ENCODE results near the gene INSR.

INSR gene

DNA sequence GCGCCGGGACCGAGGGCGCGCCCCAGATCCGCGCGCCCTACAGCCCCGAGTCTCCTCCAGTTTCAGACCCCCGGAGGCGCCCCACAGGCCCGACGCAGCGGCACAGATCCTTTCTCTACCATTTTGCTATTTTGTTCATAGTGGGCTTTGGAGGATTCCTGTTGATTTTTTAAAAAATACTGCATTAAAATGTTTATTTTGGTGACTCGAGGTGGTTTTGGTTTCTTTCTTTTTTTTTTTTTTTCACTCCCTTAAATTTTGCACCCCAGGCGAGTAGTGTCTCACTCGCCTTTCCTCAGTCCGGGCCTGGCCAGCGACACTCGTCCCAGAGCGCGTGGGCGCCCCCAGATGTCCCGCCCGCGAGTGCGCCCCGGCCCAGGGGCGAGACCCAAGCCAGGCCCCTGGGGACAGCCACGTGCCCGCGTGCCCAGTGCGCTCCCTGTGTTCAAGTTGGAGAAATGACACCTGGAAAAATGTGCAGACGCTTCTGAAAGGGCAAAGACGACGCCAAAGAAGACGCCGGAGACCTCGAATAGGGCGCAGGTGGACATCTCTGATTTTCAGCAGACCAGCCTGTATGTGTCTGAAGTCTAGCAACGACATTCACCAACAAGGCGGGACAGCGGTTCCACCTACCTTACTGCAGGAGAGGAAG lies 471 bp upstream of the INSR start:
- no peak for DNase-seq

GRCh38 chr19:7292950-7293761 lies 1.1 kb downstream of the INSR start:
- DNase-seq: no peak

DNA sequence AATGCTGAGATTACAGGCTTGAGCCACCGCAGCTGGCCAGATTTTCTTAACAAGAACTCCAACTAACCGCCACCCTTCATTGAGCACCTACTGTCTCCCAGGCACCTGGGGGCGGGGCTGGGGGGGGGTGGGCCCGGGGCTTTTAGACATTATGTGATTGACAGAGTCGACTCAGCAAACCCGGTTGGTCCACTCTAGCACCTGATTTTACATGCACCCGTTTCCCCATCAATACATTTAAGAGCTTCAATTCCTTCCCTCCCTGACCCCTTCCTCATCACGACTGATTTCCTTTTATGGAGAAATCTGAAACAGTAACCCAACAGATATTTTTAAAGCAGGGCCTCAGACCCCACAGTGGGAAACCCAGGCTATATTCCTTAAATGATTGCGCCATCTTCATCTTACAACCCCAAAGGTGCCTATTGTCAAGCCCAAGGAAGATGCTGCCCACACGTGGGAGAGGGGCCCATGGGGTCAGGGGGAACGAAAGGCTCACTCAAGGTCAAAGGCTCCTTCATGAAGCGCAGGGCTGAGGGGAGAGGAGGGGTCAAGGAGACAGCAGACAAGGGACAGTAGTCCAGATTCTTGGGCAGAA lies 1.8 kb downstream of the INSR start:
- DNase-seq: no peak

- DNase-seq: no peak
Measured at GRCh38 chr19:7288977-7289376, 5.2 kb downstream of the INSR start.

GRCh38 chr19:7288131-7288530 lies 6.1 kb downstream of the INSR start:
- no peak for DNase-seq

DNA sequence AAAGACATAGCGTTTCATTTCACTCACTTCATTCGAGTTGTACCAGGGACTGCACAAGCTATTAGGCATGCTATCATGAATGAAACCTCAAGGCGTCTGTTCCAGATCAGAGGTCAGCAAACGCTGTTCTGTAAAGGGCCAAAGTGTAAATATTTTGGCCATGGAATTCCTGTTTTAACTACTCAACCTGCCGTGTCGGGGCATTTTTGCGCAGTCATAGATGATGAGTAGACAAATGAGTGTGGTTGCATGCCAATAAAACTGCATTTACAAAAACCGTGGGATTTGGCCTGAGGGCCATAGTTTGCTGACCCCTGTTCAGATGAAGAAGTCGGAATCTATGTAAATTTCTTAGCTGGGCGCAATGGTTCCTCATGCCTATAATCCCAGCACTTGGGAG lies 6.5 kb downstream of the INSR start:
- no peak for DNase-seq

GRCh38 chr19:7280940-7281666 lies 13.1 kb downstream of the INSR start:
- DNase-seq: no peak

GRCh38 chr19:7272856-7273578 lies 21.2 kb downstream of the INSR start:
- no peak for DNase-seq

DNA sequence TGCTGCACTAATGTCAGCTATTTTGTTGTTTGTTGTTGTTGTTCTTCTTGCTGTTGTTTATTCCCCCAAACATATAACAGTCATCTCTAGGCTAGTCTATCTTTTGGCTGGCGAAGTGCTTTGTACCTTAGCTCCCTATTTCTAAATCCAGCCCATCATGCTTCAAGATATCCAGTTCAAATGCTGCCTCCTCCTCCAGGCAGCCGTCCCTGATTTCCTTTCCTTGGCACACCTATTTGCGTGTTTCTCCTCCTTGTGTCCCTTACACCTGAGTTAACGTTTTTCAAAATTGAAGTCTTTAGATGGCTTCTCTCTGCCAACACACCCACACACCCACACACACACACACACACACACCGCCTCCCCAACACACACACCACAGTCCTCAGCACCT lies 25.5 kb downstream of the INSR start:
- DNase-seq: no peak

- no peak for DNase-seq
Measured at GRCh38 chr19:7267792-7268704, 26.2 kb downstream of the INSR start.

DNA sequence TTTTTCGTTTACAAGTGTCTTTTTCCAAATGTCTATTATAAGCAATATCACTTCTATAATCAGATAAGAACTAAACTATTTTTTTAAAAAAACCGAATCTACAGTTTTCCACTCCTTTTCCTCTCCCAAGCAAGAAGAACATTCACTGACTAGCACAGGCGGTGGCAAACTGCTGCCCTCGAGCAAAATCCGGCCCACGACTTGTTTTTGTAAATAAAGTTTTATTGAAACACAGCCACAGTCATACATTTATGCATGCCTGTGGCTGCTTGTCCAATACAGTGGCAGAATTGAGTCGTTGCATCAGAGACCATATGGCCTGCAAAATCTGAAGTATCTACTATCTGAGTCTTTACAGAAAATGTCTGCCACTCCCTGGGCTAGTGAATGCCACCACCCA lies 27.4 kb downstream of the INSR start:
- no peak for DNase-seq

GRCh38 chr19:7265963-7266362 lies 28.3 kb downstream of the INSR start:
- DNase-seq: no peak

DNA sequence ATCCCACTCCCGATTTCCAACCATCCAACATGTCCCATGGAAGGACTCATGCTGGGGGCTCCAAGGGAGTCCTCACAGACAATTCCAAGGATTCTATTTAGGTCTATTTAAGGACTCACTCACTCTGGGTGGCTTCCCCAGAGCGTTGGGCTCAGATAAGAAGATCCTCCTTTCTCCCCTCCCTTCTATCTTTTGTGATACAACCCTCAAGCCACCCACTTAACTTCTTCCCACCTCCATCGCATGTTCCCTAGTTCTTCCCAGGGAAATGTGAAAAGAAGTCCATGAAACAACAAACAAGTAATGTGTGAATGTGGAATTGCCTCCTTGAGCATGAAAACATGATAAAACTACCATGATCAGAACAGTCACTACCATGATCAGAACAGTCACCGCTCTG lies 29.4 kb downstream of the INSR start:
- DNase-seq: no peak

- DNase-seq: no peak
Measured at GRCh38 chr19:7263521-7263920, 30.7 kb downstream of the INSR start.

DNA sequence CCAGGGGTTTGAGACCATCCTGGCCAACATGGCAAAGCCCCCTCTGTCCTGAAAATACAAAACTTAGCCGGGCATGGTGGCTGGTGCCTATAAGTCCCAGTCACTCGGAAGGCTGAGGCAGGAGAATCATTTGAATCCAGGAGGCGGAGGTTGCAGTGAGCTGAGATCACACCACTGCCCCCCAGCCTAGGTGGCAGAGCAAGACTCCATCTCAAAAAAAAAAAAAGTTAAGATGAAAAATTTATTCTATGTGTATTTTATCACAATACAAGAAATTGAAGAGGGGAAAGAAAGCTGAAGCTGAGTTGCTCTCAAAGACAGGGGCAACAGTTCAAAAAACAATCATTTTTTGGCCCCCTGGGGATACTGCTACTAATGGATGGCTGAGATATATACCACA lies 31.1 kb downstream of the INSR start:
- no peak for DNase-seq

GRCh38 chr19:7262470-7262869 lies 31.7 kb downstream of the INSR start:
- no peak for DNase-seq

GRCh38 chr19:7260161-7260560 lies 34.1 kb downstream of the INSR start:
- no peak for DNase-seq

DNA sequence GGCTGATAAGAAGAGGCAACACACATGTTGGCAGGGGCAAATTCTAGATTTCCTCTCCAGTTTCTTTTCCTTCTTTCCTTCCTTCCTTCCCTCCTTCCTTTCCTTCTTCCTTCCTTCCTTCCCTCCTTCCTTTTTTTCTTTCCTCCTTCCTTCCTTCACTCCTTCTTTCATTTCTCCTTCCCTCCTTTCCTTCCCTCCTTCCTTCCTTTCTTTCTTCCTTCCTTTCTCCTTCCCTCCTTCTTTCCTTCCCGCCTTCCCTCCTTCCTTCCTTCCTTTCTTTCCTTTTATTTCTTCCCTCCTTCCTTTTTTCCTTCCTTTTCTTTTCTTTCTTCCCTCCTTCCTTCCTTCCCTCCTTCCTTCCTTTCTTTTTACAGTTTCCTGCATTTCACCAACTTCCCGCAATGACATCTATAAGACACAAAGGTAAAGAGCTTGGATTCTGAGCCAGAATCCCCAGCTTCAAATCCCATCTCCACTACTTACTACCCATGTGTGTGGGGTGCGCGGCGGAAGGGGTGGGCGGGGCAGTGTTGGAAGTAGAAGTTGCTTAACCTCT lies 35.3 kb downstream of the INSR start:
- DNase-seq: no peak

DNA sequence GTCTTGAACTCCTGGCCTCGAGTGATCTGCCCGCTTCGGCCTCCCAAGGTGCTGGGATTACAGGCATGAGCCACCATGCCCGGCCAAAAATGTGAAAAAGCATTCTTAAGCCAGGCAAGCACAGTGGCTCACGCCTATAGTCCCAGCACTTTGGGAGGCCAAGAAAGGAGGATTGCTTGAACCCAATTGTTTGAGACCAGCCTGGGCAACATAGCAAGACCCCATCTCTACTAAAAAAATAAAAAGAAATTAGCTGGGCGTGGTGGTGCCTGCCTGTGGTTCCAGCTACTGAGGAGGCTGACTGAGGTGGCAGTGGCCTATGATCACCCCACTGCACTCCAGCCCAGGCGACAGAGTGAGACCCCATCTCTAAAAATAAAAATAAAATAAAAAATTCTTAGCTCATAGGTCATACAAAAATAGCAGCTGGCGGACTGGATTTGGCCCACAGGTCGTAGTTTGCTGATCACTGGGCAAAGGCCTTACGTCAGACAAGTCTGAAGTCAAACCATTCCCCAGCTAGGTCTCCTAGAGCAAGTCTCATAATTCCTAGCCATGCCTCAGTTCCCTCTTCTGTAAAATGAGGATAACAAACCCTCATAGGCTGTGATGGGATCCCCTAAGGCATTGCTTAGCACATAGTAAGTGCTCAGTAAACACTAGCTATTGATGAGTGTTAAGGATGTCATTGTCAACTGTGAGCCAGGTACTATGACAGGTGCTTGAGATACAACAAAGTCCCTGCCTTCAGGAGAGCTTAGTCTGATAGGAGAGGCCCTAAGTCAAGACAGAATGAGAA lies 36.0 kb downstream of the INSR start:
- no peak for DNase-seq

All from cortex of kidney (tissue), 1 donor.